AG09309 (cell line): ENCODE measurements around the gene SLIT3.

ENCODE experiments used
- DNase-seq: peaks from one replicate; pipeline ENCODE4 v3.0.0-alpha.2; 2010; ENCODE audit warnings: low read depth
- H3K4me3 ChIP-seq: 2 replicates; pipeline ENCODE4 v1.5.1; 2011; ENCODE audit warnings: mild to moderate bottlenecking, low read depth, low read length, moderate library complexity; ENCODE audit not compliant: control insufficient read depth
- CTCF ChIP-seq: IDR thresholded peaks from 2 replicates; pipeline ENCODE4 v1.5.1; 2011; ENCODE audit warnings: mild to moderate bottlenecking, low read depth, low read length, inconsistent platforms; ENCODE audit not compliant: insufficient read depth, control insufficient read depth; ENCODE audit errors: missing control alignments

SLIT3 gene

GRCh38 chr5:169036079-169036805 is 264.7 kb downstream of the SLIT3 start:
- no peak for TF ChIP-seq CTCF
- H3K4me3 ChIP-seq = no peak overlapping the region
- DNase-seq = no peak

- no peak for DNase-seq
- no peak for TF ChIP-seq CTCF
- no peak overlapping the region for H3K4me3 ChIP-seq
Observed at GRCh38 chr5:169029661-169030274, 271.2 kb downstream of the SLIT3 start.

- no peak overlapping the region for H3K4me3 ChIP-seq
- DNase-seq = peak; percentile 10
- TF ChIP-seq CTCF = no peak
Observed at GRCh38 chr5:169029037-169029436, 271.9 kb downstream of the SLIT3 start.

- H3K4me3 ChIP-seq = no peak overlapping the region
- TF ChIP-seq CTCF = no peak
- DNase-seq = no peak
Observed at GRCh38 chr5:169027501-169028061, 273.4 kb downstream of the SLIT3 start.

GRCh38 chr5:169025491-169025890 is 275.4 kb downstream of the SLIT3 start:
- TF ChIP-seq CTCF = no peak
- no peak overlapping the region for H3K4me3 ChIP-seq
- no peak for DNase-seq

- no peak for TF ChIP-seq CTCF
- H3K4me3 ChIP-seq = no peak overlapping the region
- DNase-seq = no peak
Observed at GRCh38 chr5:169024421-169024820, 276.5 kb downstream of the SLIT3 start.

GRCh38 chr5:169022718-169023117 is 278.2 kb downstream of the SLIT3 start:
- no peak overlapping the region for H3K4me3 ChIP-seq
- DNase-seq = no peak
- TF ChIP-seq CTCF = no peak
